Left lung (tissue), 10 donors: ENCODE data around the gene LRRK1. TPM values are rescaled to one million over a fixed set of nuclear protein-coding genes. Genes with fewer than 3 reads are reported as not detected.
"Not testable (repeated sequence)": the region's sequence is repeated elsewhere in the genome, so short reads cannot be mapped to it uniquely, and the experiment has no call there.

Experiments used
- ATAC-seq: fragments of 200-7000 bp; cut with Tn5 transposase; one replicate; pipeline ENCODE4 v1.9.1; 2020; ENCODE audit warnings: moderate library complexity
- DNase-seq, 4 donors: peaks; one replicate each; pipeline ENCODE4 v3.0.0-alpha.2; 2013 to 2020
- H3K27ac ChIP-seq, 2 donors: fragments of 200-600 bp; sonication (generic) in 1 of 2; one replicate each; pipeline versions ENCODE4 v1.5.0 to v1.8.0; 2020 to 2021
- H3K27me3 ChIP-seq, 2 donors: fragments of 200-600 bp; sonication (generic) in 1 of 2; one replicate each; pipeline versions ENCODE4 v1.5.0 to v1.8.0; 2020 to 2021
- H3K36me3 ChIP-seq, 2 donors: fragments of 200-600 bp; sonication (generic) in 1 of 2; one replicate each; pipeline versions ENCODE4 v1.5.0 to v1.8.0; 2020 to 2021
- H3K4me1 ChIP-seq, 2 donors: fragments of 200-600 bp; one replicate each; pipeline ENCODE4 v1.8.0; 2021
- H3K4me3 ChIP-seq, 2 donors: fragments of 200-600 bp; sonication (generic) in 1 of 2; one replicate each; pipeline versions ENCODE4 v1.5.0 to v1.8.0; 2020 to 2021; ENCODE audit warnings: mild to moderate bottlenecking in 1 of 2
- H3K9me3 ChIP-seq, 2 donors: fragments of 200-600 bp; sonication (generic) in 1 of 2; one replicate each; pipeline versions ENCODE4 v1.5.0 to v1.8.0; 2020 to 2021
- CTCF ChIP-seq, 2 donors: fragments of 200-600 bp; sonication (generic) in 1 of 2; IDR thresholded peaks; one replicate each; pipeline versions ENCODE4 v1.5.0 to v1.8.0; 2021; ENCODE audit warnings: antibody characterized with exemption in 2 of 2
- intact Hi-C, 2 donors: fragments of 100-400 bp; cut with DNase I; formaldehyde crosslinking; loops; one replicate each; pipeline versions ENCODE4 v1.11.2 to v1.14.2; 2022
- polyA plus RNA-seq, 6 donors: library from polyadenylated mRNA; unstranded; fragments of 120-200 nt; gene quantifications; one replicate each; pipeline ENCODE4 v1.2.1, GENCODE V29; 2013; ENCODE audit not compliant: insufficient read length in 6 of 6
- total RNA-seq, 2 donors: library from RNA; stranded (reverse); fragmentation: NEBNext Ultra II Directional; extraction: Animal tissue kit (Norgen Biotek cat#: 25700); gene quantifications; one replicate each; pipeline ENCODE4 v1.2.1, GENCODE V29; 2021
- donor health status: DM: no; HTN: yes; CAD: no.
- donor health status: DM: no; HTN: no; CAD: no.

Gene LRRK1
- total and polyA plus RNA-seq, 8 donors: 1.9 to 24.2 (median 3.0) TPM

DNA sequence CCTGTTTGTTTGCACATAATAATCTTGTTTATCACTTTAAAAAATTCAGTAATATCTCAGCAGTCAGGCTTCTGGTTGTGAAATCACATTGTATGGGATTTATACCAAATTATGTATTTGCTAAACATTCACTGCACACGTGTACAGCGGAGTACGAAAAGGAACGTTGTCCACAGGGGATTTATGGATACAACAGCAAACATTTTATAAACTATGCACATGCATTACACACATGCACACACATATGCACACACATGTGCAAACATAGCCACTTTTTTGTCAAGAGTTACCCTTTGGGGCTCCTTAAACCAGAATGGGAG lies 150.5 kb downstream of the LRRK1 start:
- DNase-seq (no peak), ATAC-seq (no peak)
- H3K27ac ChIP-seq: peak overlapping the region; percentile 64 to 79
- no peaks in the 10 kb centered on the region for H3K27me3 ChIP-seq
- H3K9me3 ChIP-seq: no peaks in the 10 kb centered on the region
- H3K4me1 ChIP-seq: peaks cover 9 to 25% of the 10 kb centered on the region in 2 donors
- H3K4me3 ChIP-seq: no peak overlapping the region
- peaks cover 0 to 60% of the 10 kb centered on the region in 2 donors for H3K36me3 ChIP-seq
- intact Hi-C loops: no loop called here
- no peak for TF ChIP-seq CTCF (IDR thresholded peaks at IDR 0.05)

- no peaks in the 10 kb centered on the region for H3K27me3 ChIP-seq
- H3K27ac ChIP-seq: peak overlapping the region; percentile 64 to 79
- intact Hi-C loops: no loop called here
These were observed 150.9 kb downstream of the LRRK1 start for GRCh38 chr15:101070024-101070423.

GRCh38 chr15:101070502-101071273 lies 151.5 kb downstream of the LRRK1 start:
- Histone ChIP-seq H3K27me3 (no peaks in the 10 kb centered on the region), H3K27ac (peak overlapping the region; percentile 64 to 79), H3K4me3 (no peak overlapping the region), H3K4me1 (peaks cover 9 to 25% of the 10 kb centered on the region in 2 donors), H3K9me3 (no peaks in the 10 kb centered on the region), H3K36me3 (peaks cover 0 to 49% of the 10 kb centered on the region in 2 donors)
- TF ChIP-seq CTCF (IDR thresholded peaks at IDR 0.05): no peak
- DNase-seq (no peak), ATAC-seq (peak; percentile 65)
- intact Hi-C loops: no loop called here

More at GRCh38 chr15:101070024-101070423, 150.9 kb downstream of the LRRK1 start:
- ATAC-seq (peak; percentile 11), DNase-seq (no peak)
- peaks cover 0 to 56% of the 10 kb centered on the region in 2 donors for H3K36me3 ChIP-seq
- H3K4me1 ChIP-seq: peaks cover 9 to 25% of the 10 kb centered on the region in 2 donors
- no peak overlapping the region for H3K4me3 ChIP-seq
- H3K9me3 ChIP-seq: no peaks in the 10 kb centered on the region
- no peak for TF ChIP-seq CTCF (IDR thresholded peaks at IDR 0.05)

DNA sequence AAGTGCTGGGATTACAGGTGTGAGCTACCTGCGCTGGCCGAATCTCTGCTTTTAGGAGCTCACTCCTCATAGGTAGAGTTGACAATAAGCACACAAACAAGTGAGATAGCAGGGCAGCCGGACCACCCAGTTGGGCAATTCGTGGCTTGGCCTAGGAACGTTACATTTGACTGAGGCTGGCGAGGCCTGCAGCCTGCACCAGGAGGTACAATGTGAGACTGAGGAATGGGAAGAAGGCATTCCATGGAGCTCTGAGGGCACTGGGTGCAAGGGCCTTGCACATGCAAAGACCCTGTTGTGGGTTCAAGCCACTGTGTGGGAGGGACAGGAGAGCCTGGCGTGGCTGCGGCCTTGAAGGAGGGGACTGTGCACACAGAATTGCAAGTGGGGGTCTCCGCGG lies 152.5 kb downstream of the LRRK1 start:
- H3K4me3 ChIP-seq: no peak overlapping the region
- no peak overlapping the region for H3K27ac ChIP-seq
- no peak for ATAC-seq
- peaks cover 0 to 41% of the 10 kb centered on the region in 2 donors for H3K36me3 ChIP-seq
- no peak for DNase-seq
- no peaks in the 10 kb centered on the region for H3K9me3 ChIP-seq
- H3K27me3 ChIP-seq: no peaks in the 10 kb centered on the region
- TF ChIP-seq CTCF (IDR thresholded peaks at IDR 0.05): no peak
- peaks cover 9 to 25% of the 10 kb centered on the region in 2 donors for H3K4me1 ChIP-seq
- intact Hi-C loops: no loop called here

DNA sequence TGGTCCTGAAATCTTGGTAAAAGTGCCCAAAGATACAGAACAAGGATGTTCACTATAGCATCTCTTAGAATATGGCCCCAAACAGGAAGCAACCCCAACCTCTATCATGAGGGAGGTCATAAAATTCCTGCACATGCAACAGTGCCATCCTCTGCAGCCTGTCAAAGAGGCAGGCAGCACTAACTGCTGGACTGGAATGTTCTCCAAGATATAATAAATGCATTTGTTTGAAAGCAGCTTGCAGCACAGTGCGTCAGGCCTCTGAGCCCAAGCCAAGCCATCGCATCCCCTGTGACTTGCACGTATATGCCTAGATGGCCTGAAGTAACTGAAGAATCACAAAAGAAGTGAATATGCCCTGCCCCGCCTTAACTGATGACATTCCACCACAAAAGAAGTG lies 153.1 kb downstream of the LRRK1 start:
- peaks cover 9 to 25% of the 10 kb centered on the region in 2 donors for H3K4me1 ChIP-seq
- H3K27me3 ChIP-seq, DNase-seq, H3K9me3 ChIP-seq, intact Hi-C loops, H3K27ac ChIP-seq, ATAC-seq, H3K4me3 ChIP-seq: not testable (repeated sequence)
- peaks cover 0 to 36% of the 10 kb centered on the region in 2 donors for H3K36me3 ChIP-seq

DNA sequence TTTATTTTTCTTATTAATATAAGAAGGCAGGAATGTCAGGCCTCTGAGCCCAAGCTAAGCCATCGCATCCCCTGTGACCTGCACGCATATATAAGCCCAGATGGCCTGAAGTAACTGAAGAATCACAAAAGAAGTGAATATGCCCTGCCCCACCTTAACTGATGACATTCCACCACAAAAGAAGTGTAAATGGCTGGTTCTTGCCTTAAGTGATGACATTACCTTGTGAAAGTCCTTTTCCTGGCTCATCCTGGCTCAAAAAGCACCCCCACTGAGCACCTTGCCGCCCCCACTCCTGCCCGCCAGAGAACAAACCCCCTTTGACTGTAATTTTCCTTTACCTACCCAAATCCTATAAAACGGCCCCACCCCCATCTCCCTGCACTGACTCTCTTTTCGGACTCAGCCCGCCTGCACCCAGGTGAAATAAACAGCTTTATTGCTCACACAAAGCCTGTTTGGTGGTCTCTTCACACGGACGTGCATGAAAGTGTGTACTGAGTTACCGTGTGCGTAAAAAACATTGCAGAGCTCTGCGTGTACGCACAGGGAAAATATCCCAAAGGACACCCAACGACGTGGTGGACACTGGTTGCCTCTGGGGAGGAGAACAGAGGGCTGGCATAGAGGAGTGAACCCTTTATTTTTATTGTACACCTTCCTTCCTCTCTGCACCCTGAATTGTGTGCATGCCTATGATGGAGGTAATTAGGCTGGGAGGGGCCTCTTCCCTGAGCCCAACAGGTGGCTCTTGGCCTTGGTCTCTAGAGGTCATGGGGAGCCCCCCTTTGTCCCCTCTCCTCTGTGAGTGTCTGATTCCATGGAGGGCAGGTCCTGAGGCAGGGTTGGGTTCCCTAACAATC lies 158.9 kb downstream of the LRRK1 start:
- H3K4me1 ChIP-seq, H3K27me3 ChIP-seq, intact Hi-C loops, H3K4me3 ChIP-seq, H3K36me3 ChIP-seq, DNase-seq, ATAC-seq, H3K9me3 ChIP-seq, H3K27ac ChIP-seq: not testable (repeated sequence)
